HG03565 (cell line): ENCODE results near the gene TCF7L2.

Source experiments
- ATAC-seq: cut with Tn5 transposase; IDR thresholded peaks from one replicate; pipeline ENCODE4 v1.9.1; 2021; ENCODE audit warnings: mild to moderate bottlenecking, moderate library complexity; ENCODE audit not compliant: unreplicated experiment

The TCF7L2 gene

DNA sequence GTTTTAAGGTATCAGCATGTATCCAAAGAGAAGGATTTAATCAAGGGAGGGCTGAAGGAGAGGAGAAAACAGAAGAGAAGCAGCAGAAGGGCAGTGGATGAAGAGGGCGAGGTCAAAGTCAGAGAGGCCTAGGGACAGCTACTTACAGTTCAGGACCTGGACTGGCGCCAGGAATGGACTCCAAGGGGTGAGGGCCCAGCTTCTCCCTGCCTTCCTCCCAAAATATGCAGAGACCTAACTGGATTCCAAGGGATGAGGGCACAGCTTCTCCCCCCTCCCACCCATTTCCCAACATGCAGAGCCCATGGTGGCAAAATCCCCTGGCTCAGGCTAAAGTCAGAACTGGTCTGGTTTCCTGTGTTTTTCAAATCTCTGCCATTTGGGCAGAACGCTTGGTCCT lies 3.4 kb upstream of the TCF7L2 start:
- ATAC-seq, result no peak

DNA sequence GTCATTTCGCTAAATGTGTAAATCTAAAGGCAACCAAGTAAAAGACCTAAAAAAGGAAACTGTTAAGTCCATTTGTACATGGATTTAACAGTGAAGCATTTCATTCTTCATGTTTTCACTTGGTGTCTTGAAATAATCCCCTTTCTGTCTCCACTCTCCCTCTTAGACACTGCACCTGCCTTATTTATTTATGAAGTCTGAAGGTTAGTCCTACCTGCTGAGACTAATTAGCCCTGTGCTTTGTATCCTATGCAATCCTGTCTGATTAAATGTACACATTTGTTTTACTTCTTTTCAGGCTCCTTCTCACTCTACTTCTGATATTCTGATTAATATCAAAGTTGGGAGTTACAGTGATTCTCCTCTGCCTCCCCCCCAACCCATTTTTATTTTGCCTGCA lies 1.9 kb upstream of the TCF7L2 start:
- ATAC-seq, result no peak

DNA sequence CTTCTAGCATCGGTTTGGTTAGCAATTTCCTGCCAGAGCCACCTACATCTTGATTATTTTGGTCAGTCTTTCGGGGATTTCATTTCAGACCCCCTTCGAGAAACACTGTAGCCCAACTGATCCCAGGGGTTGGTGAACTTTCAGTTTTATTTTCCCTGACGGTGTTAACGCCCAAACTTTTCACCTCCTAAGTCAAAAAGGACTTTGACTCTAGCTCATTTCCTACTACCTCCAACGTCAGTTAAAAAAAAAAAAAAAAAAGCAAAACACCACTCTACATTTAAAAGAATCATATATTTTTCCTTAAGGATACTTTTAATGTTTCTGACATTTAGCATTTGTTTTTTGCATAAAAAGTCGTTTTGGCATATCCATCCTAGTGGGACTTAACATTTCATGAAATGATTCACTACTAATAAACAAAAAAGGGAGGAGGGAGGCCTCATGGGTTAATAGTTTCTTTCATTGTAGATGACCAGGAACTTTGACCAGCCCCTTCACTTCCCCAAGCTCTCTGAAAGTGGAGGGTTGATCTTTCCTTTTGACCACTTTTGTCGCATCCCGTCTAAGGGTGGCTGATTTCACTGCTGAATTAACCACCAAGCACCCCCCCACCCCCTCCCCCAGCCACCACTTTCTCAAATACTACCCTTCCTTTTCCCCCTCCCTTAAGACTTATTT lies 764 bp upstream of the TCF7L2 start:
- ATAC-seq, result no peak

DNA sequence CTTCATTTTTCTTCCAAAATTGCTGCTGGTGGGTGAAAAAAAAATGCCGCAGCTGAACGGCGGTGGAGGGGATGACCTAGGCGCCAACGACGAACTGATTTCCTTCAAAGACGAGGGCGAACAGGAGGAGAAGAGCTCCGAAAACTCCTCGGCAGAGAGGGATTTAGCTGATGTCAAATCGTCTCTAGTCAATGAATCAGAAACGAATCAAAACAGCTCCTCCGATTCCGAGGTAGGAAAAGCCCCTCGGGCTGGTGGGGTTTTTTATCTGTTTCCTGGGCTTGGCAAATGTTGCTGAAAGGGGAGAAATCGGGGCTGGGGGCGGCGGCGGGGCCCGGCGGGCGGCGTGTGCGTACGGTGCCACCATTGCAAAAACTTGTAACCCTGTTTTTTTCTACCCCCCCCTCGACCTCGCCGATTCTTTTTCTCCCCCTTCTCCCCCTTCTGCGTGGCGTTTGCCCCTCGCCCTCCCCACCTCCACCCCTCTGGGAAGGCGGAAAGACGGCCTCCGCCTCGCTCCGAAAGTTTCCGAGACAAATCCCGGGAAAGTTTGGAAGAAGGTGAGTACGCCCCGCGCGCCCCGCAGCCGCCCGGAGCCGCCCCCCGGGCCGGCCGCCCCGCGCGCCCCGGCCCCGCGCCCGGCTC lies 789 bp downstream of the TCF7L2 start:
- ATAC-seq, result no peak

DNA sequence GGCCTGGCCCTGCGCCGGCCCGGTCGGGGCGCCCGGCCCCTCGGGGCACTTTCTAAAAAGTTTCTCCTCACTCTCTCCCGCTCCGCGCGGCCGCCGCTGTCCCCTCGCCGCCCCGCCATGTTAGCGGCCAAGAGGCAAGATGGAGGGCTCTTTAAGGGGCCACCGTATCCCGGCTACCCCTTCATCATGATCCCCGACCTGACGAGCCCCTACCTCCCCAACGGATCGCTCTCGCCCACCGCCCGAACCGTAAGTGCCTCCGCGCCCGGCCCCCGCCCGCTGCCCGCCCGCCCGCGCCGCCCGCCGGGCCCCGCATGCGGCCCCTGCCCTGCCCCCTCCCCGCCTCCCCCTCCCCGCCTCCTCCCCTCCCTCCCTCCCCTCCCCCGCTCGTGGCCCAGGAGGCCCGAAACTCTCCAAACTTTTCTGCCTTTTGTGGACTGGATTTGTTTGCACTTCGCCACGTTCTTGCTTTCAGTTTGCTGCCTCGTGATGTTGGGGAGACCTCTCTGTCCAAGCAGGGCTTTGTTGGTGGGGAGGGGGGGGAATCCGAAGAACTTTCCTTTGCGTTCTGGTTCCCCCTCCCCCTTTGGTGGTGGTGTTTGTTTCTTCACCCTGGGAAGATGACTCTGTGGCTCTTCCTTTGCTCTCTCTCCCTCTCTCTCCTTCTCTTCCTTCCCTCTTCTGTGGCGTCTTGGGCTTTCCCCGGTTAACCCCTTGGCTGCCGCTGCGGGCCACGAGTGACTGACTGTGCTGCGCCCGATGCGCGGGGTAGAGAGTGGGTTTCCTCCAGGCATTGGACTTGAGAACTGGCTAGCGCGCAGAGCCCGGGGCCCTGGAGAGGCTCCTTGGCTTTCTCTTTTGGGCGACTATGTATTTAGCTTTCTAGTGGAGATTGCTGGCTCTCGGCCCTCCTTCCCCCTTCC lies 1.6 kb downstream of the TCF7L2 start:
- no peak for ATAC-seq

DNA sequence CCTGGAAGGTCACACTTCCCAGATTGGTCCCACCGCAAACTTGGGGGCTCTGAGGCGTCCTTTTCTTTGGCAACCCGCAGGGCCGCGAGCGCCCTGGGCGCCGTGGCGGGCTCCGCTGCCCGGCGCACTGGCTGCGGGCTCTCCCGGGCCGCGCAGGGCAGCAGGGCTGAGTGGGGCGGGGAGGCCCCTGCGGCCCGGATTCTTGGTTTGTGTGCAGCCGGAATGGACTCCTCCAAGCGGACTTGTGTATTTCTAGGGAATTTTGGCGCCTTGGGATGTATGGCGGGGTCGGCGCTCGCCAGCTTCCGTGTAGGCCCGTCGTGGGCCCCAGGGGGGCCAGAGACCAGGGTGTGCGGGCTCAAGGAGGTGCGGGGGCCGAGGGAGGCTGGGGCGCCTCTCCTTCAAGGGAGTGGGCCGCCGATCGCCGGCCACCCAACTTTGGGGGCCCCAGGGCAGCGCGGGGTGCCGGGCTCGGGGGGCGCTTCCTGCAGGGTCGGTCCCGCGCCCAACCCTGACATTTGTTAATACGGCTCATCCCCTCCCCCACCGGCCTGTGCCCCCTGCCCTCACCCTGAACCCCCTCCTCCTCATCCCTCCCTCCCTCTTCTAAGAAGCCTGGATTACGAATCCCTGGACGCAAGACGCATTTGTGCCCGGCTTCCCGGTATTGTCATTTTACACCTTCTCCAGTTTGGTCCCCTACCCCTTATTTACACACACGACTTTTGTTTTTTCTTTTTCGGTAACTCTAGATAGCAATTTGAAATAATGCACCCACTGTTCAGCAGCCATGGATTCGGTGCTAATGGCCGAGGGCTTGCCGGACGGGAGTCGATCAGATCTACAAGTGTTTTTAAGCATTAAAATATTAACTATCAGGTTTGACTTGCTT lies 2.5 kb downstream of the TCF7L2 start:
- ATAC-seq, result no peak

DNA sequence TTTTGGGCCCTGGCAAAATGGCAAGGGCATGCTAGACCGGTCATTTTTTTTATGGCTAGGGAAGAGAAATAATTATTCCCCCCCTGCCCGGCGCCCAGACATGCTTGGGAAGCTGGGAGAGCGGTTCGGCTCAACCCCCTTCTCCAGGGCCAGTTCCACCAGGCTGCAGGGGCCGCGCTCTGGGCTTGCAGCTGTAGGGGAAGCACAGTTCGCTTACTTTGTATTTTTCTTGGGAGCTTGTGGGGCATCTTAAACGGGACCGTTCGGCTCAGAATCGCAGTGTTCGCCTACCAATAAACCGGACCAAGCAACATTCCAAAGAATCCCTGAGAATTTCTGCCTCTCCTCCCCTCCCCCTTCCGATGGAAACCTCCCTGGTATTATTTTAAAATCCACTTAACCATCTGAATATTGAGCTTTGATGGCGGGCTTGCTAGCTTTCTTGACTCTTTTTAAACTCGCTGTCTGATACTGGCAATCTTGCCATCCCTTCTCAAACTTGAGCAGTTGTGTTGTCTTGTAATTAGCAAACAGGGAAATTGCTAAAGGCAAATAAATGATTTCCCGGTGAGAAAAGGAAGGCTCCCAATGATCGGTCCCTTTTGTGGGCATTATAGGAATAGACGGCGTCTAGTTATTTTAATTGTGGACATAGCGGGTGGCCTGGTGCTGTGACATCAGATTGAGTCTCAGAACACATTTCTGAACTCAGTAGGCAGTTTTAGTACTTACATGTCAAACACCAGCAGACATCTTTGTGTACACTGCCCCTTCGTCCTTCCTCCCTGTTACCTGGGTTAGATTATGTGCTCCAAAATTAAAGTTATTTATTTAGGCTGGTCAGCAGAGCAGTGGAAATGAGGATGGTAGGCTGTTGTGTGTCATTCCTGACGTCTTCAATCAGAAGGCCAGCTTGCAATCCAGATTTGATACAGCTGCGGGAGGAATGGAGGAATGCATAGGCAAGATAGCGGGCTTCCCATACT lies 3.4 kb downstream of the TCF7L2 start:
- ATAC-seq, result no peak

DNA sequence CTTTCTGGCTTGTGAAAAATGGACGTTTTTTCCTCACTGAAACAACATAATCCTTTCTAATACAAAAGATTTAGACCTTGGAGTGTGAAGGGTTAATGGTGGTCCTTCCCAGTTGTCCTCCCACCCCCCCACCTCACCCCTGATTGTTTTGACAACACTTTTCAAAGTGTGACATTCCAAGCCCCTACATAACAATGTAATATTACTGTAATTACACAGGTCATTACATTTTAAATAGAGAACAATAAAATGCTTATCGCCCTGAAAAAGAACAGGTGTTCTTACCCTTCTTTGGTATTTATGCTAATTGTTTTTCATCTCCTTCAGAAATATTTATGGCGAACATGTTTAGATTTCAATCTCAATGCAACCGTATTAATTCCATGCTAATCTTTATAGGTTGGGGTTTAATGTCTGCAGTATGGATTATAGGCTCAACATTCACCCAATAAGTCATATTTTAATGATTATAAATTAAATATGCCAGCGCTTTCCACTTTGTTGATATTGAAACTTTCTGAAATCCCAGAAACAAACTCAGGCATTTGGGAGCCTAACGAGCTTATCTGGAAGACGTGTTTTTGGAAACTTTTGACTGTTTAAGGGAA lies 5.0 kb downstream of the TCF7L2 start:
- no peak for ATAC-seq

DNA sequence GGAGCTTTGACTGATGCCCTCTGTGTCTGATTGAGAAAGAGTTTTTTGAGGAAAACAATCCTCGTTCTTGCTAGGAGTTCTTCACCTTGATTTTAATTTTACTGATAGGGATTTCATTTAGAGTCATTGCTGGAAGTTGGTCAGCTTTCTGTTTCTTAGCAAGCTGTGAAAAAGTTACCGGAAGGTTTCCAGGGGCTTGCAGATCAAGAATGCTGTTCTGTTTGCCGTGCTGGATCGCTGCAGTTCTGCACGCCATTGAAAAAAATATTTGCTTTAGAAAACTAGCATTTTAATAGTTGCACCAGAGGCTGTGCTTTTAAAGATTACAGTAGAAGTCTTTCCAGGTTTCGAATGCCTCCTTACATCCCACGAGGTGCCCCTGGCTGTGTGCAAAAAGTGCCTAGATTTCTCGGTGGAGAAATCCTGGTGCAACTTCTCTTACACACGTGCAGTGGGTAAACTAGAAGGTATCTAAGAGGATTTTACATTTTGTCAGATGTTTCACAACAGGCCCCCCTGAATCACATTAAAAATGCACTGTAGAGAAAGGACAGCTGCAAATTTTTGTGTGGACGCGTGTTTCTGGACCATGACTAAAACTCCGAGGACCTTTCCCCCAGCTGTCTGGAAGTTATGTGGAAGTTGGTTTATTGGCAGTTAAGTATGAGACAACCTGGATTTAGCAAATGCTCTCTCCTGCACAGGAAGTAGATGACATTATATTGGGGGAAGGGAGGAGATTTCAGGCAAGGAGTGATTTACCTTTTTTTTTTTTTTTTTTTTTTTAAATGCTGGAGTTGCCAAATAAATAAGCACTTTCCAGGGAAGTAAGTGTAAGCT lies 5.8 kb downstream of the TCF7L2 start:
- ATAC-seq, result no peak

DNA sequence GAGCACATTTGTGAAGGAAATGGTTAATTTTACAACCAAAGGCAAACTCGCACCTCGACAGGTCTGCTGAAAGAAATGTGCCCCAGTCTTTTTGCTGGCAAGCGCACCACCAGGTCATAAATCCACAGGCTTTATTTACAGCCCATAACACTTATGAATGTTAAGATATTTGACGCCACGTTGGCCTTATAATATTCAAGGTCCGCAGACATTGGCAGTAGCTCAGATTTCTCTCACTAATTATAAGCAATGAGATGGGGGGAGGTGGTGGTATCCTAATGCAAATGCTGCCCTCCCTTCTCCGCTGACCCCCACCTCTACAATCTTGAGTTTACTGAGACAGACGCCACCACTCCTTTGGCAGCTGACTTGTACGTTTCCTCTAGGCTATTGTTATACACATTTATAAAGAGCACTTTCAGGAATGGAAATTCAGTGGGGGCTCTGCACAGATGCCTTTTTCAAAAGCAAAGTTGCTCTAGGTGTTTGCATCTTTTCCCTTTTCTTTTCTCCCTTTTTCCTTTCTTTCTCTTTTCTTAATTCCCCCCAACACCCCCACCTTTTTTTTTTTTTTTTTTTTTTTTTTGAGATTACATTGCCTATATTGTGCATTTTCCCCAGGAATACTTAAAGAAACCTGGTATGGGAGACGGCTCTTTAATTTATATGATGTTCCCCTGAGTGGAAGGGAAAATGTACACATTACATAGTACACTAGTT lies 6.7 kb downstream of the TCF7L2 start:
- no peak for ATAC-seq

DNA sequence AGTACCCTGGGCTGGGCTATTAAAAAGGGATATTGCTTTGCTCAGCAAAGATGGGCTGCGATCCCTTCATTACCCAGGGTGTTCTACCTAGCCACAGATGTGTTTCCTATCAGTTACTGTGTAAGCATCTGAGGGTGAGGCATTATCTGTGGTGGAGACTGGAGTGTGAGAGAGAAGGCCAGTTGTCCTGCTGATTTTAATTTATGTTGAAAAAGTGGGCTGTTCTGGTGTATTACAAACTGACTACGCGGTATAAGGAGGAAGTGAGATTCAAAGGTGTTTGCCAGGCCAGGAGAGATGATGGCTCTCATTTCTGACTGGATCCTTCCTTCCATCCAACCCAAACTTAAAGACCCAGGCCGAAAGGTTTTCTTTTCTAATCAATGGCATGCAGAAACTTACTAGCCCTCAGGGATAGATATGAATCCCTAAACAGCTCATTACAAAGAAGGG lies 7.6 kb downstream of the TCF7L2 start:
- no peak for ATAC-seq

DNA sequence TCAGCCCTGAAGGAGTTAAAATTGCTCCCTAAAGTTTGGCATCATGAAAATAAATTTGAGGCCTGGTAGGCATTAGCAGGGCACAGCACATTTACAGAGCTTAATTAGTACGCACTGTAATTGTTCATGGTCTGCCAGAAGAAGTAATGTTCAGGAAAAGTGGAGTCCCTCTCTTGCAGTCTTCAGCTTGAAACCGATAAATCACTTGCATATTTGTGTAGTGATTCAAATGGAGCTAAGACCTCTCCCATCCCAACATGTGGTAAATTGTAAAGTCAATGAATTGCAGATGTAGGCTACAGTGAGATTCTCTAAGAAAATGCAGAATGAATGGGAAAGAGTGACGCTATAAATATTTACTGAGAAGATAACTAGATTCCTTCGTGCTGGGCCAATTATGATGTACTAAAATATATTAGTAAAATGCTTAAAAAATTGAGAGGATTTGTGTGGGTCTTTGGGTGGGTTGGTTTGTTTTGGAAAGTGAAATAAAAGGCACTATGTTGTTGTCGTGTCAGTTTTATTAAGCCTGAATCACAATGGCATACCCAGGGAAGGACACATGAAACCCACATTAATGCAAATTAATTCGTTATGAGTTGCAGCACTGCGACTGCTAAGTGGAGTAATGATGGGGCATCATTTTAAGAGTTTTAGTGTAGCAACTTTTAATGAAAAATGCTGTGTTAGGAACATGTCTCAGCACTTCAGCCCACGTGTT lies 8.4 kb downstream of the TCF7L2 start:
- no peak for ATAC-seq

DNA sequence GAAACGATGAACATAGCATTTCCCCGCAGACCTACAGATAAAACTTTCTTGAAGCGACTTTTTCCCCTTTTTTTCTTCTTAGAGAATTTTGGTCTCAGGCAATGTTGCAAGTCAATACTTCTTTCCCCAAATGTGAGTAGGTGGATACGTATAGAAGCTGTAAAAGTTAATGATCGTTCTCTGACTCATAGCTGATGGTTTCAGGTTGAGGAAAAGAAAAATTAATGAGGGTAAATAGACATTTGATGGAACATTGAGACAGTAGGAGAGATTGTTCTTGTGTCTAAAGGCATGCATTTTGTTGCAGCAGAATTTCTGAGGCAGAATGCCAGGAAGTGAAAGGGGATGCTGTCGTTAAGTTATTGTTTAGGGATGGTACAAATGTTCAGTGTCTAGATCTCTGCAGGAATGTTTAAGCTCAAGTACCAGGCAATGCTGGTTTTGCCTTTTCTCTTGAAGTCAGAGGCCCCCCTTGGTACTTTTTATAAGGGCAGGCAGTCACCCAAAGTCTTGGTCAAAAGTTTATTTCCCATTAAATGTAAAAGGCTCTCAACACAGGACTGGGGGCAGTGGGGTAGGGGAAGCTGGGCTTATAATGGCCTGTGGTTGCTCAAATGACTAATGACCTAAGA lies 9.3 kb downstream of the TCF7L2 start:
- no peak for ATAC-seq

DNA sequence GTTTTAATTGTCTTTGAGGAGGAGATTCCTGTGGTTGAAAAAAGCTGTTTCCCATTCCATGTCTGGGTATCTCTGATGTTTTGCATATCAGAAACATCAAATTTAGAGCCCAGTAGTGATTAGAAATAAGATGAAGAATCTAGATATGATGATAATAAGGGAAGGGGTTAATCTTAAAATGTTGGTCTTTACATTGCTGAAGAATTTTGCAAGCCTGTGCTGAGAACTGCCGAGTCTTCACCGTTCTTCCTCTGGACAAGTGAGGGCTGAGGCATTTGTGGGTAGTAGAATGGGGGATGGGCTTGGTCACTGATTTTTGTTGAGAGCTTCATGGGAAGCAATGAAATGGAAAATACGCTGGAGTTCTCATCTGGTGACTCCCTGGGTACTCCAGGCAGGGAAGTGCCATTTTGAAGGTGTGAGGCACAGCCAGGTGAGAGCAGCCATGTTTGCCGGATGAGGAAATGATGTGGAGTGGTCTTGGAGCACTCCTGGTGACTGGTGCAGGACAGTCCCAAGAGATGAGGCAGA lies 10.2 kb downstream of the TCF7L2 start:
- no peak for ATAC-seq

DNA sequence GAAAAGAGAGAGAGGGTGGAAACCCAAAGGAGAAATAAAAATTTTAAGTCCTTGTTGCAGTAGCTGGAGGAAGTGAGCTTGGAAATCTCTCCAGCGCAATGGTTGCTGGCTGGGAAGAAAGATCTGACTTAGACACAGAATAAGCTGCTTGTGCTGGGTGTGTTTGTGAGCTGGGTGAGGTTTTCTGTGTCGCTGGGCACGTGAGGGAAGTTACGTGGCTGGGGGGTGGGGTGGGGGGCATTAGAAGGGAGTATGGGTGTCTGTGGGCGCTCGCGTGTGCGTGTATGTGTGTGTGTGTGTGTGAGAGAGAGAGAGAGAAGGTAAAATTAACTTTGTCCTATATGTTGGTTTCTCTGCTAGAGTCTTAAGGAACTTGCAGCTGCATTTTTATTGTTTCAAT lies 11.6 kb downstream of the TCF7L2 start:
- no peak for ATAC-seq

DNA sequence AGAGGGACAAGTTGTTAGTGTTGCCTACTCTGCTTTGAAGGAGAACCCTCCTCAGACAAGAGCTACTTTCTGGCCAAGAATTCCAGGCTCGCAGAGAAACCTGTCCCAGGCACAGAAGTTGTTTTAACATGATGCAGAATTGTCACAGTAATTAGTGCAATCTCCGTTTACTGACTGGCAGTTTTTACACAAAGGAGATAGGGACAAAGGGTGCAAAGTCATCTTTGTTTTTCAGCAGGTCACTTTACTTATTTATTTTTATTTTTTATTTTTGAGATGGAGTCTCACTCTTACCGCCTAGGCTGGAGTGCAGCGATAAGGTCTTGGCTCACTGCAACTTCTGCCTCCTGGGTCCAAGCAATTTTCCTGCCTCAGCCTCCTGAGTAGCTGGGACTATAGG lies 12.3 kb downstream of the TCF7L2 start:
- ATAC-seq, result no peak
